Measurements from ENCODE around the gene GRM4. TPM values are rescaled to one million over a fixed set of nuclear protein-coding genes. Genes with fewer than 3 reads are reported as not detected.

GRM4 gene
- total RNA-seq, 1 experiment from 2014 or later: 0.41 TPM

DNA sequence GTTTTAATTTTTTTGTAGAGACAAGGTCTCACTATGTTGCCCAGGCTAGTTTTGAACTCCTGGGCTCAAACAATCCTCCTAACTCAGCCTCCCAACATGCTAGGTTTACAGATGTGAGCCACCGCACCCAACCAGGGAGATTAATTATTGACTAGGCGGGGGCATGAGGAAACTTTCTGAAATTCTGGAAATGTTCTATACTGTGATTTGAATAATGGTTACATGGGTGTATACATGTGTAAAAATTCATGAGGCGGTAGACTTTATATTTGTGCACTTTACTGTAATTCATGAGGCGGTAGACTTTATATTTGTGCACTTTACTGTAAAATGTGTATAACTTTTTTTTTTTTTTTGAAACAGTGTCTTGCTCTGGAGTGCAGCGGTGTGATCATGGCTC, 147.2 kb downstream of the GRM4 start:
- Histone ChIP-seq H3K9me3 (ENCODE audit: low read depth, low read length, poor library complexity, severe bottlenecking) (no peaks in the 10 kb centered on the region), H3K27me3 (replicated peaks; ENCODE audit: insufficient read depth, low read depth, low read length, poor library complexity) (no peaks in the 10 kb centered on the region), H3K36me3 (ENCODE audit: insufficient read depth, low read length, poor library complexity, severe bottlenecking) (no peaks in the 10 kb centered on the region), H3K27ac (ENCODE audit: low read depth, low read length, poor library complexity, severe bottlenecking) (no peak overlapping the region), H3K4me1 (ENCODE audit: insufficient read depth, low read length, poor library complexity, severe bottlenecking) (peaks cover 14% of the 10 kb centered on the region), H3K4me3 (ENCODE audit: low read depth, low read length, poor library complexity, severe bottlenecking) (no peak overlapping the region)
- no peak for DNase-seq (ENCODE audit: low spot score)
- no TSS peak for BruUV-seq (replicated peaks)
- TF ChIP-seq, protein P1, sequence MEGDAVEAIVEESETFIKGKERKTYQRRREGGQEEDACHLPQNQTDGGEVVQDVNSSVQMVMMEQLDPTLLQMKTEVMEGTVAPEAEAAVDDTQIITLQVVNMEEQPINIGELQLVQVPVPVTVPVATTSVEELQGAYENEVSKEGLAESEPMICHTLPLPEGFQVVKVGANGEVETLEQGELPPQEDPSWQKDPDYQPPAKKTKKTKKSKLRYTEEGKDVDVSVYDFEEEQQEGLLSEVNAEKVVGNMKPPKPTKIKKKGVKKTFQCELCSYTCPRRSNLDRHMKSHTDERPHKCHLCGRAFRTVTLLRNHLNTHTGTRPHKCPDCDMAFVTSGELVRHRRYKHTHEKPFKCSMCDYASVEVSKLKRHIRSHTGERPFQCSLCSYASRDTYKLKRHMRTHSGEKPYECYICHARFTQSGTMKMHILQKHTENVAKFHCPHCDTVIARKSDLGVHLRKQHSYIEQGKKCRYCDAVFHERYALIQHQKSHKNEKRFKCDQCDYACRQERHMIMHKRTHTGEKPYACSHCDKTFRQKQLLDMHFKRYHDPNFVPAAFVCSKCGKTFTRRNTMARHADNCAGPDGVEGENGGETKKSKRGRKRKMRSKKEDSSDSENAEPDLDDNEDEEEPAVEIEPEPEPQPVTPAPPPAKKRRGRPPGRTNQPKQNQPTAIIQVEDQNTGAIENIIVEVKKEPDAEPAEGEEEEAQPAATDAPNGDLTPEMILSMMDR (conservative IDR thresholded peaks at IDR 0.05; ENCODE audit: low read depth, low read length): no peak
- TF ChIP-seq EZH2 (IDR thresholded peaks at IDR 0.05; ENCODE audit: borderline replicate concordance, low read depth, low read length, poor library complexity, severe bottlenecking): no peak
- ChIA-PET POLR2A (ENCODE audit: low non-redundant PET) (no interaction called here), CTCF (no interaction called here)
- intact Hi-C loops (cut with micrococcal nuclease; ENCODE audit: unreplicated experiment): no loop called here

DNA sequence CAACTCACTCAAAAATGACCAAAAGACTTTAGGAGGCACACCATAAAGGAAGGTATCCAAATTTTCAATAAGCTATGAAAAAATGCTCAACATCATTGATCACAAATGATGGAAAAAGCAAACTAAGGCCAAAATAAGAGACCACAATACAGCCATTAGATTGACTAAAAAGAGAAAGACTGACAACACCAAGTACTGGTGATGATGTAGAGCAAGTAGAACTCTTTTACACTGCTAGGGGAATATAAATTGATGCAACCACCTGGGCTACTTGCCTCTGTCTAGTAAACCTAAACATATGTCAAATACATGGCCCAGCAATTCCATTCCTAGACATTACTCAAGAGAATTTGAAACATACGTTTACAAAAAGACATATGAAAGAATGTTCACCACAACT, 148.6 kb downstream of the GRM4 start:
- TF ChIP-seq, protein P1 (conservative IDR thresholded peaks at IDR 0.05; ENCODE audit: low read depth, low read length): no peak
- TF ChIP-seq EZH2 (IDR thresholded peaks at IDR 0.05; ENCODE audit: borderline replicate concordance, low read depth, low read length, poor library complexity, severe bottlenecking): no peak
- H3K4me1 ChIP-seq (ENCODE audit: insufficient read depth, low read length, poor library complexity, severe bottlenecking): peaks cover 14% of the 10 kb centered on the region
- no peaks in the 10 kb centered on the region for H3K27me3 ChIP-seq (replicated peaks; ENCODE audit: insufficient read depth, low read depth, low read length, poor library complexity)
- H3K36me3 ChIP-seq (ENCODE audit: insufficient read depth, low read length, poor library complexity, severe bottlenecking): no peaks in the 10 kb centered on the region
- no peak overlapping the region for H3K4me3 ChIP-seq (ENCODE audit: low read depth, low read length, poor library complexity, severe bottlenecking)
- intact Hi-C loops (cut with micrococcal nuclease; ENCODE audit: unreplicated experiment): no loop called here
- no TSS peak for BruUV-seq (replicated peaks)
- CTCF ChIA-PET: no interaction called here
- no peak overlapping the region for H3K27ac ChIP-seq (ENCODE audit: low read depth, low read length, poor library complexity, severe bottlenecking)
- POLR2A ChIA-PET (ENCODE audit: low non-redundant PET): no interaction called here
- DNase-seq (ENCODE audit: low spot score): no peak
- H3K9me3 ChIP-seq (ENCODE audit: low read depth, low read length, poor library complexity, severe bottlenecking): no peaks in the 10 kb centered on the region

DNA sequence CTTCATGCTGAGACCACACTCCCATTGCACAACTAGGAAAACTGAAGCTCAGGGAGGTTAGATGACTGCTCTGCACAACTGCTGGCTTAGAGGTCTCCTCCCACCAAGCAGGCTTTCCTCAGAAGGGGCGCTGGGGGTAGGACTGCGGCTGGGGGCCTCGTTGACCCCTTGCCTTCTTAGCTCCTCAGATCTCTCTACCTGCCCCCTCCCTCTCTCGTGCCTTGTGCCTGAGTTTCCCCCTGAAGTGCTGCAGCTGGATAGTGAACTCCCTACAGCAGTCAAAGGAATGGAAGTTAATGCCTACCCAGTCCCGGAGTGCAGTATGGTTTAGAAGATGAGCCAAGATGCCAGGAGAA, 149.8 kb downstream of the GRM4 start:
- no peak overlapping the region for H3K27ac ChIP-seq (ENCODE audit: low read depth, low read length, poor library complexity, severe bottlenecking)
- intact Hi-C loops (cut with micrococcal nuclease; ENCODE audit: unreplicated experiment): no loop called here
- peaks cover 14% of the 10 kb centered on the region for H3K4me1 ChIP-seq (ENCODE audit: insufficient read depth, low read length, poor library complexity, severe bottlenecking)
- no peaks in the 10 kb centered on the region for H3K27me3 ChIP-seq (replicated peaks; ENCODE audit: insufficient read depth, low read depth, low read length, poor library complexity)
- POLR2A ChIA-PET (ENCODE audit: low non-redundant PET): no interaction called here
- CTCF ChIA-PET: no interaction called here
- H3K9me3 ChIP-seq (ENCODE audit: low read depth, low read length, poor library complexity, severe bottlenecking): no peaks in the 10 kb centered on the region
- BruUV-seq (replicated peaks): no TSS peak
- TF ChIP-seq, protein P1 (conservative IDR thresholded peaks at IDR 0.05; ENCODE audit: low read depth, low read length): no peak
- TF ChIP-seq EZH2 (IDR thresholded peaks at IDR 0.05; ENCODE audit: borderline replicate concordance, low read depth, low read length, poor library complexity, severe bottlenecking): no peak
- no peak overlapping the region for H3K4me3 ChIP-seq (ENCODE audit: low read depth, low read length, poor library complexity, severe bottlenecking)
- H3K36me3 ChIP-seq (ENCODE audit: insufficient read depth, low read length, poor library complexity, severe bottlenecking): no peaks in the 10 kb centered on the region
- no peak for DNase-seq (ENCODE audit: low spot score)
